ENCODE data around the gene MAP10.

The MAP10 gene

DNA sequence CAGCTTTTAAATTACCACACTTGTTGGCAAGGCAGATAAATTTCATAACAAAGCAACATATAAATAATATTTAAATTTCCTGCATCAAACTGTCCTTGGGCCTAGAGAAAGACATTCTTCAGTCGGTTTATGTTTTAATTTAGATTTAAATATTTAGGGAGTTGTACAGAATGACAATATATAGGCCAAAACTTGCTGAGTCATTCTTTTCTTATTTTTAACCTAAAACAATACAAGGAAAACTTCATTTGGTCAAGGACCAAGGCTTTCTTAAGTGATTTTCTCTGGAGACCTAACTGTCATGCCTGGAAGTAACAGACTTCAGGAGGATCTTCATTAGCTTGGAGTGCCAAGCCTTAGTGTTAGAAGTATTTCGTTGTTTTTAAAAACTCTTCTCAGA is 5.6 kb downstream of the MAP10 start:
- H3K36me3 ChIP-seq (ENCODE audit: insufficient read depth, low read length): no peaks in the 10 kb centered on the region; the same call in 1 of the 2 replicates
- peaks cover 26% of the 10 kb centered on the region for H3K79me2 ChIP-seq (ENCODE audit: insufficient read depth, low read length)
- TF ChIP-seq EZH2 (IDR thresholded peaks at IDR 0.05; ENCODE audit: borderline replicate concordance, low read depth, low read length, severe bottlenecking): no peak
- TF ChIP-seq, protein P1, sequence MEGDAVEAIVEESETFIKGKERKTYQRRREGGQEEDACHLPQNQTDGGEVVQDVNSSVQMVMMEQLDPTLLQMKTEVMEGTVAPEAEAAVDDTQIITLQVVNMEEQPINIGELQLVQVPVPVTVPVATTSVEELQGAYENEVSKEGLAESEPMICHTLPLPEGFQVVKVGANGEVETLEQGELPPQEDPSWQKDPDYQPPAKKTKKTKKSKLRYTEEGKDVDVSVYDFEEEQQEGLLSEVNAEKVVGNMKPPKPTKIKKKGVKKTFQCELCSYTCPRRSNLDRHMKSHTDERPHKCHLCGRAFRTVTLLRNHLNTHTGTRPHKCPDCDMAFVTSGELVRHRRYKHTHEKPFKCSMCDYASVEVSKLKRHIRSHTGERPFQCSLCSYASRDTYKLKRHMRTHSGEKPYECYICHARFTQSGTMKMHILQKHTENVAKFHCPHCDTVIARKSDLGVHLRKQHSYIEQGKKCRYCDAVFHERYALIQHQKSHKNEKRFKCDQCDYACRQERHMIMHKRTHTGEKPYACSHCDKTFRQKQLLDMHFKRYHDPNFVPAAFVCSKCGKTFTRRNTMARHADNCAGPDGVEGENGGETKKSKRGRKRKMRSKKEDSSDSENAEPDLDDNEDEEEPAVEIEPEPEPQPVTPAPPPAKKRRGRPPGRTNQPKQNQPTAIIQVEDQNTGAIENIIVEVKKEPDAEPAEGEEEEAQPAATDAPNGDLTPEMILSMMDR (IDR thresholded peaks at IDR 0.05; ENCODE audit: borderline replicate concordance, extremely low read depth, low read length, poor library complexity, severe bottlenecking): no peak
- H3K4me3 ChIP-seq (ENCODE audit: low read depth in 1 of 2, low read length in 2 of 2): no peak overlapping the region
- H3K9ac ChIP-seq (ENCODE audit: low read depth, low read length): no peak overlapping the region
- no peaks in the 10 kb centered on the region for H3K9me3 ChIP-seq (ENCODE audit: insufficient read depth, low read length, severe bottlenecking)
- no peaks in the 10 kb centered on the region for H4K20me1 ChIP-seq (ENCODE audit: insufficient read depth, low read length)
- peak overlapping the region; percentile 83; the same call in 1 of the 2 replicates for H3K4me2 ChIP-seq (ENCODE audit: insufficient read depth, low read length)
- no peak overlapping the region for H3K27ac ChIP-seq (ENCODE audit: low read length)
- no peaks in the 10 kb centered on the region for H3K27me3 ChIP-seq (ENCODE audit: insufficient read depth, low read length, poor library complexity)
- ATAC-seq (ENCODE audit: insufficient read depth, low read depth) (no peak), DNase-seq (no peak)
- no peak overlapping the region for H2AFZ ChIP-seq (ENCODE audit: low read depth, low read length)
- peaks cover 49% of the 10 kb centered on the region for H3K4me1 ChIP-seq (ENCODE audit: insufficient read depth, low read length)

GRCh38 chr1:232812560-232812959 is 7.3 kb downstream of the MAP10 start:
- peaks cover 11% of the 10 kb centered on the region for H3K79me2 ChIP-seq (ENCODE audit: insufficient read depth, low read length)
- no peak overlapping the region for H3K27ac ChIP-seq (ENCODE audit: low read length)
- no peak for DNase-seq
- H3K36me3 ChIP-seq (ENCODE audit: insufficient read depth, low read length): no peaks in the 10 kb centered on the region
- no peak overlapping the region for H3K9ac ChIP-seq (ENCODE audit: low read depth, low read length)
- no peaks in the 10 kb centered on the region for H4K20me1 ChIP-seq (ENCODE audit: insufficient read depth, low read length)
- H3K4me2 ChIP-seq (ENCODE audit: insufficient read depth, low read length): no peak overlapping the region
- peaks cover 32% of the 10 kb centered on the region for H3K4me1 ChIP-seq (ENCODE audit: insufficient read depth, low read length)
- no peaks in the 10 kb centered on the region for H3K9me3 ChIP-seq (ENCODE audit: insufficient read depth, low read length, severe bottlenecking)
- H3K4me3 ChIP-seq (ENCODE audit: low read depth in 1 of 2, low read length in 2 of 2): no peak overlapping the region
- no peaks in the 10 kb centered on the region for H3K27me3 ChIP-seq (ENCODE audit: insufficient read depth, low read length, poor library complexity)
- no peak overlapping the region for H2AFZ ChIP-seq (ENCODE audit: low read depth, low read length)
- no peak for TF ChIP-seq EZH2 (IDR thresholded peaks at IDR 0.05; ENCODE audit: borderline replicate concordance, low read depth, low read length, severe bottlenecking)
- TF ChIP-seq, protein P1 (IDR thresholded peaks at IDR 0.05; ENCODE audit: borderline replicate concordance, extremely low read depth, low read length, poor library complexity, severe bottlenecking): no peak
- no peak for ATAC-seq (ENCODE audit: insufficient read depth, low read depth)

- ATAC-seq (ENCODE audit: insufficient read depth, low read depth) (no peak), DNase-seq (no peak)
- H3K4me2 ChIP-seq (ENCODE audit: insufficient read depth, low read length): no peak overlapping the region
- no peaks in the 10 kb centered on the region for H3K36me3 ChIP-seq (ENCODE audit: insufficient read depth, low read length)
- H3K79me2 ChIP-seq (ENCODE audit: insufficient read depth, low read length): peaks cover 8% of the 10 kb centered on the region
- no peak overlapping the region for H3K27ac ChIP-seq (ENCODE audit: low read length)
- no peaks in the 10 kb centered on the region for H4K20me1 ChIP-seq (ENCODE audit: insufficient read depth, low read length)
- H3K27me3 ChIP-seq (ENCODE audit: insufficient read depth, low read length, poor library complexity): no peaks in the 10 kb centered on the region
- H3K9ac ChIP-seq (ENCODE audit: low read depth, low read length): no peak overlapping the region
- H3K9me3 ChIP-seq (ENCODE audit: insufficient read depth, low read length, severe bottlenecking): no peaks in the 10 kb centered on the region
- TF ChIP-seq, protein P1 (IDR thresholded peaks at IDR 0.05; ENCODE audit: borderline replicate concordance, extremely low read depth, low read length, poor library complexity, severe bottlenecking): no peak
- TF ChIP-seq EZH2 (IDR thresholded peaks at IDR 0.05; ENCODE audit: borderline replicate concordance, low read depth, low read length, severe bottlenecking): no peak
- H3K4me1 ChIP-seq (ENCODE audit: insufficient read depth, low read length): peaks cover 27% of the 10 kb centered on the region
- H3K4me3 ChIP-seq (ENCODE audit: low read depth in 1 of 2, low read length in 2 of 2): no peak overlapping the region
- H2AFZ ChIP-seq (ENCODE audit: low read depth, low read length): no peak overlapping the region
These were observed 7.9 kb downstream of the MAP10 start for GRCh38 chr1:232813097-232813496.

- no peaks in the 10 kb centered on the region for H3K36me3 ChIP-seq (ENCODE audit: insufficient read depth, low read length)
- DNase-seq: no peak
- peaks cover 20% of the 10 kb centered on the region for H3K4me1 ChIP-seq (ENCODE audit: insufficient read depth, low read length)
- H3K27ac ChIP-seq (ENCODE audit: low read length): no peak overlapping the region
- H3K79me2 ChIP-seq (ENCODE audit: insufficient read depth, low read length): peaks cover 3% of the 10 kb centered on the region
- H3K27me3 ChIP-seq (ENCODE audit: insufficient read depth, low read length, poor library complexity): no peaks in the 10 kb centered on the region
- H3K9ac ChIP-seq (ENCODE audit: low read depth, low read length): no peak overlapping the region
- no peak overlapping the region for H3K4me2 ChIP-seq (ENCODE audit: insufficient read depth, low read length)
- TF ChIP-seq EZH2 (IDR thresholded peaks at IDR 0.05; ENCODE audit: borderline replicate concordance, low read depth, low read length, severe bottlenecking): no peak
- TF ChIP-seq, protein P1 (IDR thresholded peaks at IDR 0.05; ENCODE audit: borderline replicate concordance, extremely low read depth, low read length, poor library complexity, severe bottlenecking): no peak
- no peak for ATAC-seq (ENCODE audit: insufficient read depth, low read depth)
- no peak overlapping the region for H3K4me3 ChIP-seq (ENCODE audit: low read depth in 1 of 2, low read length in 2 of 2)
- H4K20me1 ChIP-seq (ENCODE audit: insufficient read depth, low read length): no peaks in the 10 kb centered on the region
- H3K9me3 ChIP-seq (ENCODE audit: insufficient read depth, low read length, severe bottlenecking): no peaks in the 10 kb centered on the region
- H2AFZ ChIP-seq (ENCODE audit: low read depth, low read length): no peak overlapping the region
These were observed 8.5 kb downstream of the MAP10 start for GRCh38 chr1:232813760-232814159.

Data from DND-41 (cell line).